ENCODE results near the gene GLT6D1.

The GLT6D1 gene

DNA sequence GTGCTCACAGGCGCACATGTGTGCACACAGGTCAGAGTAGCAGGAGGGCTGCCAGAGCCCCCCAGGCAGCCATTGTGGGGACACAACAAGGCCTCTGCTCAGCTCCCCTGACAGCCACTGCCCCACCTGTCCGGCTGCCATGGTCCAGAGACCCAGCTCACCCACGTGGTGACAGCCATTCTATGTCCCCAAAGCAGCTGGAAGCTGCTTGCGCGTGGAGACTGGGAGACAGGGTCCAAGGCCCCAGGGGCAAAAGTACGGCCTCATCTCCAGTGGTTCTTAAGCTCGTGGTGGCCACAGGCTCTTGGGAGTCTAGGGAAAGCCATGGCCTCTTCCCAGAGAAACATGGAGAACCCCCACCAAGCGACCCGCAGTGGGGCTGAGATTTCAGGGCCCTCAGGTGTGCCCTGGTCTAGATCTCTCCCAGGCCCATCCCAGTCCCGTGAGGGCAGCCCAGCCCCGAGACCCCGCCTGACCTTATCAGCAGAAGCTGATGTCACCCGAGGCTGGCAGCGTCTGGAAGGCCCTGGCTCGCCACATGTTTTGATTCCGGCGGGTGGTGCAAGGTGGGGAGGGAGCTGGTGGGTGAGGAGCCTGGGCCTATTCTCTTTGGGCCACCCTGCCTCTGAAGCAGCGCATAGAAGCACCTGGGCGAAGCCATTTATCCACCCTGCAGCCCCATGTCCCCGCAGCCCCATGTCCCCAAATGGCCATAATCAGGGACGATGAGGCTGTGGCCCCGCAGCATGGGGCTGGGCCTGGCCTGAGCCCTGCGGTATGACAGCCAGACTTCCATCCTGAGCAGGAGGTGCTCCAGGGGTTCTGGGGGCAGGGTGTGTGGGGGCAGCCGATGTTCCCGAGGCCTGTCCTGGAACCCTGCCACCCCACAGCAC lies 31.7 kb downstream of the GLT6D1 start:
- DNase-seq, result no peak

DNA sequence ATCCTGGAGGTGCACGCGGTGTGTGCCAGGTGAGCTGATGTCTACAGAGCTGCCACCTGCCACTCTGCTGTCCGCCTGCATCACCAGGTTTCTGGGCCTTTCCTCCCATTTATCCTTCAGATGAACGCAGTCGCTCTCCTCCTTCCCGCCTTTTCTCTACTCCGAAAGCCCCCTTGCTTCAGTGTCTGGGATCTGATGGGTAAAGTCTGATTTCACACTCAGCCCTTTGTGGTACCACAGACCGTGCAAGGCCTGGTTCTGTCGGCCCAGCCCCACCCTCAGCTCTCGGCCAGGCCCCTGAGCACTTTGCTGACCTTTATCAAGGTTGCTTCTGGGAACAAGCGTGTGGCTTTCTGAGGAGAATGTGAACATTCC lies 32.5 kb downstream of the GLT6D1 start:
- DNase-seq, result no peak

DNA sequence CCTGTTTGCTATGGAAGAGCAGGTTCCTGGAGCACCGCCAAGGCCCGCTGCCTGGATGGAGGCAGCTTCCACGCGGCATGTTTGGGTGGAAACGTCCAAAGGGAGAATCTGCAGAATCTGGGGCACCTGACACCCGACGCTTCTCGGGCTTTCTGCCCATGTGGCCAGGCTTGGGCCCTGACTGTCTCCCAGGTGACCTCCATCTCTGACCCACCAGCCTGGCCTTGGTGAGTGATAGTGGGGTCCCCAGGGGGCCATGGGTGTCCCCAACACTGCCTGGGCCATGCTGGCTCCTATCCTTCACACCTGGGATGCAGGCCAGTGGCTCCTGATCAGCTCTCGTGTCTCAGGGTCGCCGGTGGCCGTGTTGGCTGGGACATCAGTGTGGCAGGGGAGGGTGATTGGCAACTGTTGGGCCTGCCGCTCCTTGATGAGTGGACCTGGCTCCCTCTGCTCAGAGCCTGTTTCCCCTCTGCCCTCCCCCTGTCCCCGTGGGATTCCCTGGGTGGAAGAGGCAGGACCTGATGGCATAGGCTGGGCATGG lies 34.0 kb downstream of the GLT6D1 start:
- no peak for DNase-seq

DNA sequence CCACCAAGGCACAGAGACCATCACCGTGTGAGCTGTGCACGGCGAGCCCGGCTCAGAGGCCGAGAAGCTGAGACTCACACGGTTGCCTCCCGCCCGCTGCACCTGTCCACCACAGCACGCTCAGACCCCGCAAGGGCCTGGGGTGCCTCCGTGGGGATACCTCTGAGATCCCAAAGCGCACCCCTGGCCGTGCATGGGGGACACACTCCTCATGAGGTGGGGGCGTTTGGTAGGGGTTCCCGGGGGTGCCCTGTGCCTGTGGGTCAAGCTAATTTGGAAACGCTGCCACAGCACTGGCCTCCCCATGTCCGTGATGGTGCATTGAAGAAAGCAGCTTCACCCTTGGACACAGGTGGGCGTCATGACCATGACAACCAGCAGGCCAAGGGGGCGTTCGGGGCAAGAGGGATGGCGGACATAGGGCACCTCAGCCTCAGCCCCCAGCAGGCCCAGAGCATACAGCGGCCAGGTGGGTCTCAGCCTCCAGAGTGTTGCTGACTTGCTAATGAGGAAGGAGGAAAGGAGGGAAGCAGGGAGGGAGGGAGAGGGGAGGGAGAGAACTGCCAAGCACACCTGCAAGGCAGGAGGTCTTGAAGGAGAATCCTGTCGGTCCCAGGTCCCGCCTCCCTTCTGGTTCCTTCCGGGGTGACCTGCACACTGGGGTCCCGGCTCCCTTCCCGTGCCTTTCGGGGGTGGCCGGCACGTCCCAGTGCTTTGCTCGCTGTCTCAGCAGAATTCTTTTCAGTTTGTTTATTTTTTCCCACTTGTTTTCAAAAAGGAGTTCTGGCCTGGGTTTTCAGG lies 34.7 kb downstream of the GLT6D1 start:
- DNase-seq, result no peak

DNA sequence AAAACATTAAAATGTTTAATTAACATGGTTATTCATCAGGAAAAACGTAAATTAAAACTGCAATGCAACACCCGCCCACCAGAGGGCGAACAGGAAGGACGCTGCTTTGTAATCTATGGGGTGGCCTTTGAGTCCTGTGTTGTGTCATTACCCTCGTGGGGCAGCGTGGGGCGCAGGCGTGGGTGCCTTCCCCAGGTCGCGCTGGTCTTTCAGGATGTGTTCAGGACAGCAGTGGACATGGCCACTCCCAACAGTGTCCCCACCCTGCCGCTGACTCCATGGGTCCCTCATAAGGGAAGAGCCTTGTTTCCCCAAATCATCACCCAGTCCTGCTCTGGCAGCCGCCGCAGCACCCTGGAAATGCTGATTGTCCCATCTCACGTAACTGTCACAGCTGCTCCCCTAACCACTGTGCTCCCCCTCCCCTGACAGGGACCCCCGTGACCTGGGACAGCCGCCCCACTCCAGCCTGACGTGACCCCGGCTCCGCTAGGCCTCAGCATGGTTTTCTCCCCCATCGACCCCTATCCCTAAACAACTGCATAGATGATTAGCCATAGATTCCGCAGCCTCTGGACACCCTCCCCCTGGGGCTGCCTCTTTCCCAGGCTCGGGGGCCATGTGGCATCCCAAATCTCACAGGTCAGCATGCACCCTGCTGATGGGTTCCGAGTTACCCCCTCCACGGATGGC lies 36.4 kb downstream of the GLT6D1 start:
- DNase-seq, result peak in 2 of 5 donors; percentile 25 to 45

DNA sequence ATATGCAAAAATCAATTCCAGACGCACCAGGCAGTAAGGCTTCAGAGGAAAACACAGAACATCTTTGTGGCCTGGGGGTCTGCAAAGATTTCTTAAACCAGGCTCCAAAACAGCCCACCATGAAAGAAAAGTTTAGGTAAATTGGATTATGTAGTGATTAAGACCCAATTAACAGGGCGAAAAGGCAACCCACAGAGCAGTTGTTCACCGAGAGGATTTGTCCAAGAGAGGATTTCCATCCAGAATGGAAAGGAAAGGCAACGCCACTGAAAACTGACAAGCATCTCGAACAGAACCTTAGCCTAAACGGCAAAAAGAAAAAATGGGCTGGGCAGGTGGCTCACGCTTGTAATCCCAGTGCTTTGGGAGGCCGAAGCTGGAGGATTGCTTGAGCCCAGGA lies 37.4 kb downstream of the GLT6D1 start:
- DNase-seq, result no peak

DNA sequence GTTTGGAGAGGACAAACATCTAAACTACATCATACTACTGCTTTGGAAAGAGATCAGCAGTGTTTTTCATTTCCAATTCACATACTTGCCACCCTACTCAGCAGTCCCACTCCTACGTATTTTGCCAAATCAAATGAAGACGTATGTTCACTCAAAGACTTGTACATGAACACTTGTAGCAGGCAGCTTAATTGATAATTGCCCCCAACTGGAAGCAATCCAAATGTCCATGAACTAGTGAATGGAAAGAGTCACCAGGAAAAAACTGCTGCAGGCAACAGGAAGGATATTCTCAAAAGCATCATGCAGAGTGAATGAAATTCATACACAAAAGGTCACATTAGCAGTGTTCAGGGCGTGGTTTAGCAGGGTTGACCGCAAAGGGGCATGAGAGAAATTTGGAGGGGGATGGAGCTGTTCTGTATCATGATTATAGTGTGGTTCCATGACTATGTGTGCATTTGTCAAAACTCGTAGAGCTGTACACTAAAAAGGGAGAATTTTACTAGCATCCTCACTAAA lies 39.0 kb downstream of the GLT6D1 start:
- no peak for DNase-seq

DNA sequence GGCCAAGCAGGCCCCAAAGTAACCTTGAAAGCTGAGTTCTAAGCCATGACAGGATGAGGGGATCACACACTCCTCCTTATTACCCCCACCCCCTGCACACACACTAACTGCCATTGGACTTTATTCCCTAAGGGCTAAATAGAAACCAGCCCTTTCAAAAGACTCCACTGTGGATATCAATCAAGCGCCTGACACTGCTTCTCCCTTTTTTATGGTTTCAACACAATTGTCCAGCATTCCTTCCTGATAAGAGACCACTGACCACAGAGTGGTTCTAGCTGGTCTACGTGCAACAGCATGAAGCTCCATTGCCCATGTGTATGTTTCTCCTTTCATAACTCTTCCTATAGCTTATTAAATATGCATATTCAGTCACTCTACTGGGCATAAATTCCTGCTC lies 43.1 kb downstream of the GLT6D1 start:
- DNase-seq, result no peak

DNA sequence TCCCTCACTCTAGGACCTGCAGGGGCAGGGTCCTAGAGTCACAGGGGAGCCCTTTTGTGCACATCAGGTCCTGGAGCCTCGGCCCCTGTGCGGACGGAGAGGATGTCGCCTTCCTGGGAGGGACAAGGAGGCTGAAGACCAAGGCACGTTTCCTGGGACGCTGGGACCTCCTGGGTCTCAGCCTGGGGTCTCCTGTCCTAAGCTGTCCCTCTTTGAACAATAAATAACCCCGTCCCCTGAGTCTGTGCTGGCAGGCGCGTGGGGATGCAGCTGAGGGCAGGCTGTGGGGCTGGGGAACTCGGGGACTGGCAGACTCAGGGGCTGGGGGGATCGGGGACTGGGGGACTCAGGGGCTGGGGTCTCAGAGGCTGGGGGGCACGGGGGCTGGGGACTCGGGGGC lies 46.7 kb downstream of the GLT6D1 start:
- no peak for DNase-seq

DNA sequence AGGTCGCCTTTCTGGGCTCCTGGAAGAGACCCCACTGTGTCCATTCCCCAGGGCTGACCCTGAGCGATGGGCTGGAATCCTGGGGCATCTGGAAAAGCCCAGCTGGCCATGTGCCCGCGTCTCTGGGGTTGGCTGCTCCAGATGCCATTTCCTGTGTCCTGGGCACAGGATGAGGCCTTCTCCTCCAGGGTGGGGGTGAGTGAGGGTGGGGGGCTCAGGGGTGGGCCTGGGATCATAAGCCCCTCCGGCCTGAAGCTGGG lies 47.1 kb downstream of the GLT6D1 start:
- DNase-seq, result no peak

DNA sequence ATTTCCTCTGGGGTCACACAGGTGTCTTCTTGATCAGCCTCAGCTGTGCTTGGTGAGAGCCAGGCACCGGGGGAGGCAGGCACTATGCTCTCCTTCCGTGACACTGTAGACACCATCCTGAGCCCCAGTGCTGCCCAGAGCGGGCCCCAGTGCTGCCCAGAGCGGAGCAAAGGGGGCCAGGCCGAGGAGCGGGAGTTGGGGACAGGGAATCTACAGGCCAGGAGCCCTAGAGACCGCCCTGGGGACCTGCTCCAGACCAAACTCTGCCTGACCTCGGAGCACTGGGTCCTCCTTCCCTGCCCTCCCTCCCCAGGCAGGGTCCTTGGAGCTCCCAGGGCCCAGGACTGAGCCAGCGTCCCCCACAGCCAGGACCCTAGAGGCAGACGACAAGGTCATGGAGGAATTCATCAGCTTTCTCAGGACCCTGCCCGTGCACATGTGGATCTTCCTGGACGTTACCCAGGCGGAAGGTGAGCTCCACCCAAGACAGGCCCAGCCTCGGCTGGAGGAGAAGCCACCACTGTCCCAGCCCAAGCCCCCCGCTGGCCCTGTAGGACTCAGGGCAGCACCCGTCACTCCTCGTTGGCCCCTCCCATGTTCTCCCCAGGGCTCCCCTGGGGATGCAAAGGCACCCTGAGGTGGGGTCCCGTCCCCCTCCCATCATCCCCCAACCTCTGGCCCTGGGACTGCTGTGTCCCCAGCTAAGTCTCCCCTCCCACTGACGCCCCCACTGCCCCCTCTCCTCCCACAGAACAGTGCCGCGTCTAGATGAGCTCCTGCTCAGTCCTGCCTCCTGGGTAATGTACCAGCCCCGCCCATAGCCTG lies 47.6 kb downstream of the GLT6D1 start:
- DNase-seq, result no peak

DNA sequence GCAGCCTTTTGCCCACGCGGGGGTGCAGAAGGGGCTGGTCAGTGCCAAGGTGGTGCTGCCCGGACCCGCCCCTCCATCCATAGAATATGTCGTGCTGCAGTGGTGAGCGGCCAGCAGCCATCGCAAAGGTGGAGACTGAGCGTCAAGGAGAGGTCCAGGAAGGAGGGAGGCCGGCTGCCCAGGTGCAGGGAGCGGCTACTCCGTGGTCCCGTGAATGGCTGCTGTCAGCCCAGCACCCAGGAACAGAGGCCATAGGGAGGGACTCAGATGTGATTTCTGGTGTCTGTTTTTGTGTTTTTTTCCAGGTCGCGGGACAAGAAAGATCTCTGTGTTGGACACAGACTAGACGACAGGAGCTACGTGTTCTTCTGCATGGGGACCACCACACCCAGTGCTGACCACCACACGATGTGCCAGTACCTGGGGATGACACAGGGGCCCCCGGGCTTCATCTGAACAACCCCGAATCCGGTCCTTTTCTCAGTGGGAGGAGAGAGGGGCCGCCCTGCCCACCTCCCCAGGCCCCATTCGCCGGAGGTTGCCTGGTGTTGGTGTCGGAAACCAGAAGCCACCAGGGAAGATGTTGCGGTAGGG lies 48.8 kb downstream of the GLT6D1 start:
- DNase-seq, result no peak

DNA sequence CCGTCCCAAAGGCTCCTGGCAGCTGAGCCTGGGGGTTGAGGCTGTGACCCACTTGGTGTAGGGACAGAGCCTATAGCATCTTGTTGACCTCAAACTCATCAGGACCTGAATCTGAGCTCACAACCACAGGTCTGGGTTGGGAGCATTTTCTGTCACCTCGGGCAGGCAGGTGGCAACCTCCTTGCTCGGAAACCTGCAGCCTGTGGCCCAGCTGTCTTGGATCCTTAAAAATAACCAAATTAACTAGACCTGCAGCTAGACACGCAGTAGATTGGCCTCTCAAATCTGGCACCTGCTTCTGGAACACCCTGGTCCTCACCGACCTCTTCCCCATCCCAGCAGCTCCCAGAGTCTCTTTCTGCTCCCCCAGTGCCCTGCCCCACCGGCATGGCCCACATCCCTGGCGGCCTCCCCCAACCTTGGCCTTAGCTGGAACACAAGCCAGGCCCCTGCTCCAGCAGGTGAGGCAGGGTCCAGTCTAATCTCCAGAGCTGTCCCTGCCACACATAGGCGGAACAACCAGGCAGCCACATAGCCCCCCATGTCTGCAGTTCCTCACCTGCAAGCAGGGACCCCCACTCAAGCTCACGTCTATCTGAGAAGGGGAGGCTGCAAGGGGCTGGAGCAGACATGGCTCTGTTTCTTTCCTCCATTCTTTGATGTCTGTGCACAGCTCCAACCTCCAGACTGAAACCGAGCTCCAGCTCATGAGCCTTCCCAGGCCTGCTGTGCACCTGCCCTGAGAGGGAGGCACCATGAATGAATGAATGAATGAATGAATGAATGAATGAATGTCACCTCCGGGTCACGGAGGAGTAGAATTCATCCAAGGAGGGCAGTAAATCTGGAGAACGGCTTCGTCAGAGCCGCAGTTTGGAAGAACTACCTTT lies 49.5 kb downstream of the GLT6D1 start:
- DNase-seq, result no peak

DNA sequence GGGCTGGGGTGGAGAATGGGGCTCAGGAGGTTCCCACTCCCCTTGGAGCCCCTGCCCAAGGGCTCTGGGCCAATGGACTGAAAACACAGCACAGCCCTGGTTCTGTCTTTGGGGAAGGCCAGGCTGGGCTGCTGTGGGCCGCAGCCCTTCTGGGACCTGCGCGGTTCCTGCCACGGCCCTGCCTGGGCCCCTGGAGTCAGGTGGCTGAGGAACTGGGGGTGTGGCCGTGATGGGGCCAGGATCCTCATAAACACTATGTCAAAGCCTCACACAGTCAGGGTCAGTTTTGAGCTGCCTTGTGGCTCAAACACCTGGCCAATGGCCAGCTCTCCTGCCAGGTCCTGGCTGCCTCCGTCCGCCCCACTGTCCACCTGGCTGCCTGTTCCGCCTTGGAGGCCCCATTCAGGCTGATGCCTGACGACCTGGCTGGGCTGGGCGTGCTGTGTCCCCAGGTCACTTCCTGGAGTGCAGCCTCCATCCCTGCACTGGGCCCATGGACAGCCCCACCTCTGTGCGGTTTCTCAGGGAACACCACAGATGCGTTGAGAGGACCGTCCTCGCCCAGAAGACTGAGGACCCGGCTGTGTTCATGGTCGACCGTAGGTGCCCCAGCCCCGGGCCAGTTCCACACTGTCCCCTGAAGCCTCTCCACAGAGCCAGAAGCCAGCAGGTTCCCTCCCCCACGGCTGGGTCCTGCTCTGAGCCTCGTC lies 50.3 kb downstream of the GLT6D1 start:
- DNase-seq, result no peak

DNA sequence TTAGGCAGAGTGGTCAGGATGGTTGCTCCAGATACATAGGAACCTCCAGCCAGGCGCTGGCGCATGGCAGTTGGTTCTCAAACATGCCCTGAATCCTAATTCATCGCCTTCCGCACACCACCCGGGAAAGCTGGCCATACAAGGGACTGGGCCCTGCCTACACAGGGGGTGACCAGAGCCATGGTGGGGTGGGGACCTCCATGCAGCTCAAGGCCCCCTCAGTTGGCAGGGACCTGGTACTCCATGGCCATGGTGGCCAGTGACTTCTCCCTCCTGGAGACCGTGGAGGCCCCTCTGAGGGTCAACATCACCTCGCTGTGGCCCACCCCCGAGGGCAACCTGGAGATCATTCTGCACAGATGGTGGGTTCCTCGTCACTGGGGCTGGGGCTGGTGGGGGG lies 51.0 kb downstream of the GLT6D1 start:
- no peak for DNase-seq

DNA sequence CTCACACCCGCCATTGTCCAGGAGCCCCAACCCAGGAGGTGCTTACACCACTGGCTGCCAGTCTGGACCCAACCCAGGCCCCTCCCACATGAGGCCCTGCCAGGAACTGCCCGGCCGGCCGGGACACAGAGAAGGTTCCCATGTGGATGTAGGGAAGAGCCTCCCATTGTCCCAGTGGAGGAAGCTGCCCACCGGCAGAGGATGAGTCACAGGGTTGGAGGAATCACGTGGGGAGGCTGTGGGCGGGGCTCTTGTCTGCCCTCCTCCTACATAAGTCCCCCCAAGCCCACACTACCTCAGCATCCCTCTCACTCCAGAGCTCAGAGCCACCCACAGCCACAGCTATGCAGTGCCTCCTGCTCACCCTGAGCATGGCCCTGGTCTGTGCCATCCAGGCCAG lies 51.7 kb downstream of the GLT6D1 start:
- DNase-seq, result no peak

DNA sequence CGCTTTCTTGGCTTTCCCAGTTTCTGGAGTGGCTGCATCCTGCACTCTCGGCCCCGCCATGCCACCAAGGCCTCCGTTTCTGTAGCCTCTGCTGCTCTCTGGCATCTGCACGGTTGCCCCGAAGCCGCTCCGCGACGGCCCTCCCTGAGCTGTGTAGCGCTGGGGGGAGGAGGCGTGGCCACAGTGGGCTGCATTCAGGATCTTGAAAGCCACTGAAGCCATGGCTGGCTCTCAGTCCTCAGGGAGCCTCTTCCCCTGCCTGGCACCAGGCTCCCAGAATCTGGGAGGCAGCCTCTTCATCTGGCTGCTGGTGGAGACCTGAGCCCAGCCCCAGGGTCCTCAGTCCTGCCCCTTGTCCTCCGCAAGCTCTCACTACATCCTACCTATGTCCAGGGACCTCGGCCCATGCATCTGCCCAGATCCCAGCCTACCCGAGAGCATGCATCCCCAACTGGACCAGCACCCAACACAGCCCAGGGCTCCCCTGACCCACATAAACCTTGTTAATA lies 52.7 kb downstream of the GLT6D1 start:
- no peak for DNase-seq

DNA sequence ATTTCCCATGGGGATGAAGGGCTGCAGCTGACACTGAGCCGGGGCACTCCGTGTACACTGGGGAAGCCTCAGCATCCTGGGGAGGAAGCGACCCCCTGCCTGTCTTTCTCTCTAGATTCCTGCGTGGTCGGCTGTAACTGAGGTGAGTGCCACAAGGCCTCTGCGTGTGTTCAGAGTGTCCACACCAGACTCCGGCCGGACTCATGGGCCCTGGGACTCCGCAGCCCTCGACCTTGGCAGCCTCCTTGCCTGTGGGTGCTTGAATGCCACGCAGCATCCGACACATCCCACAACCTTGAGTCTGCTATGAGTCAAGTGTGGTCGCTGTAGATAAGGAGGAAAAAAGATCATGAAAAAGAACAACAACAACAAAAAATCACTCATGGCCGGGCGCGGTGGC lies 54.4 kb downstream of the GLT6D1 start:
- no peak for DNase-seq

DNA sequence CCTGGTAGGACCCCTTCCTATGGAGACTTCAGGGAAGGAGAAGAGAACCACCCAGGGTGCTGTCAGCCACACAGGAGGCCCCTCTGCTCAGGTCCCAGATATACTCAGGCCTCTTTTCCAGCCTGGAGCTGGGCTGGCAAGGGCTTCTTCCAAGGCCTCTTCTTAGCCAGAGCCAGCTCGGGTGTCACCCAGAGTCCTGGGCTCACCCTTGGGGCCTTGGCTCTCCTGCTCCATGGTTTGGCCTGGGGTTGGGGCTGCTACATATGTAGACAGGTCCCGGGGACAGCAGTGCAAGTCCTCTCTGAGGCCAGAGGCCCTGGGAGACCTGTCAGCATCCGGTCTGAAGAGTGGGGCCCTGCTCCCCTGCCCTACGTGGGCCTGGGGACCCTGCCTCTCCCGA lies 55.0 kb downstream of the GLT6D1 start:
- no peak for DNase-seq

DNA sequence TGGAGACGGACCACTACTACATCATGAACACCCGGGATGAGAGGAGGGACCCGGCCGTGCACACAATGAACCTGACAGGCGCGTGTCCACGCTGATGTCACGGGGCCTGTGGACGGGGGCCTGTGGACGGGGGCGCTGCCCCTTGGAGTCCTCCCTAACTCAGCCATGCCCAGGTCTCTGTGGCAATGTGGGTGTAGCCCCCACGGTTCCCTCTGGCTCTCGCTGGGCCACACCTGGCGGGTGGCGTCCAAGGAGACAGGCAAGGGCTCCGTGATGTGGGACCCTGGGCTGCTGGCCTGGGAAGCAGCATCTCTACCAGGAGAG lies 55.7 kb downstream of the GLT6D1 start:
- no peak for DNase-seq

Data from T-helper 1 cell (primary cell).